Sigmoid colon (tissue), 4 donors: ENCODE results near the gene EZR.

Experiments used
- CTCF ChIP-seq, 4 experiments: fragments of 450-650 bp in 3 of 4; fragments of 200-600 bp in 1 of 4; IDR thresholded peaks; one replicate each; pipeline ENCODE4 v1.5.1; 2016 to 2019; ENCODE audit warnings: antibody characterized with exemption in 4 of 4, mild to moderate bottlenecking in 3 of 4, moderate library complexity in 2 of 4
- EP300 ChIP-seq, 4 donors: sonication (generic); formaldehyde crosslinking; IDR thresholded peaks; one replicate each; pipeline ENCODE4 v1.6.1; 2017; ENCODE audit warnings: antibody characterized with exemption in 4 of 4
- POLR2A ChIP-seq, 2 donors: fragments of 450-650 bp; IDR thresholded peaks; one replicate each; pipeline ENCODE4 v1.6.1; 2016; ENCODE audit warnings: antibody characterized with exemption in 2 of 2, mild to moderate bottlenecking in 2 of 2, moderate library complexity in 2 of 2
- POLR2AphosphoS5 ChIP-seq, 4 donors: sonication (generic); formaldehyde crosslinking; IDR thresholded peaks; one replicate each; pipeline ENCODE4 v1.6.1; 2017; ENCODE audit warnings: antibody characterized with exemption in 4 of 4

- TF ChIP-seq CTCF (IDR thresholded peaks at IDR 0.05): no peak
- TF ChIP-seq POLR2A (IDR thresholded peaks at IDR 0.05): no peak
- no peak for TF ChIP-seq POLR2AphosphoS5 (IDR thresholded peaks at IDR 0.05)
- TF ChIP-seq EP300 (IDR thresholded peaks at IDR 0.05): no peak
These were observed 11.4 kb downstream of the EZR start for GRCh38 chr6:158807515-158808441.
